Upper lobe of right lung (tissue), 1 donor: ENCODE data around the gene HMG20B. TPM values are rescaled to one million over a fixed set of nuclear protein-coding genes. Genes with fewer than 3 reads are reported as not detected.

Source experiments
- ATAC-seq: fragments of 200-7000 bp; cut with Tn5 transposase; one replicate; pipeline ENCODE4 v1.9.1; 2020; ENCODE audit warnings: mild to moderate bottlenecking, moderate library complexity
- DNase-seq: peaks from one replicate; pipeline ENCODE4 v3.0.0-alpha.2; 2020
- H3K27ac ChIP-seq: fragments of 200-600 bp; one replicate; pipeline ENCODE4 v1.8.0; 2022
- H3K27me3 ChIP-seq: fragments of 200-600 bp; one replicate; pipeline ENCODE4 v1.8.0; 2022; ENCODE audit warnings: mild to moderate bottlenecking
- H3K36me3 ChIP-seq: fragments of 200-600 bp; one replicate; pipeline ENCODE4 v1.8.0; 2022
- H3K4me1 ChIP-seq: fragments of 200-600 bp; one replicate; pipeline ENCODE4 v1.8.0; 2022
- H3K4me3 ChIP-seq: fragments of 200-600 bp; one replicate; pipeline ENCODE4 v1.8.0; 2022; ENCODE audit warnings: mild to moderate bottlenecking
- H3K9me3 ChIP-seq: fragments of 200-600 bp; one replicate; pipeline ENCODE4 v1.8.0; 2022
- CTCF ChIP-seq: fragments of 200-600 bp; IDR thresholded peaks from one replicate; pipeline ENCODE4 v1.8.0; 2022; ENCODE audit warnings: antibody characterized with exemption
- intact Hi-C: fragments of 100-400 bp; cut with DNase I; formaldehyde crosslinking; loops from one replicate; pipeline ENCODE4 v1.11.0; 2022
- long read RNA-seq: library from polyadenylated mRNA; unstranded; transcript quantifications from one replicate; pipeline ENCODE4 v2.0.0, GENCODE V29; 2021
- total RNA-seq: library from RNA; stranded (reverse); fragmentation: NEBNext Ultra II Directional; extraction: Animal tissue kit (Norgen Biotek cat#: 25700); gene quantifications from one replicate; pipeline ENCODE4 v1.2.1, GENCODE V29; 2021
- donor health status: DM: no; HTN: yes; CAD: no; lungs with severe emphysema.

HMG20B gene
- total RNA-seq: 60.0 TPM
- long read RNA-seq, transcript HMG20B-202 (10 exons, 1,596 nt): major isoform, 108 of 168 reads
- long read RNA-seq, partial matches to known transcripts: 39 of 168 reads
- long read RNA-seq, other reads (novel, unspliced or antisense): 20 of 168 reads

- TF ChIP-seq CTCF: no peak
- DNase-seq (no peak), ATAC-seq (no peak)
- peak within 1 kb of the TSS; percentile 74 for H3K27ac ChIP-seq
- no peaks in the 10 kb centered on the region for H3K36me3 ChIP-seq
- intact Hi-C loops: no loop called here
- no peaks in the 10 kb centered on the region for H3K27me3 ChIP-seq
- no peaks in the 10 kb centered on the region for H3K9me3 ChIP-seq
- peaks cover 16% of the 10 kb centered on the region for H3K4me1 ChIP-seq
- H3K4me3 ChIP-seq: peak within 1 kb of the TSS; percentile 79
Observed at GRCh38 chr19:3572855-3573161, at the start of gene HMG20B. HMG20B (plus strand) TSS chr19:3572944; CDS start chr19:3573310, 366 bp downstream.

- H3K27me3 ChIP-seq: no peaks in the 10 kb centered on the region
- intact Hi-C loops: no loop called here
- DNase-seq (no peak), ATAC-seq (no peak)
- H3K36me3 ChIP-seq: peaks cover 56% of the 10 kb centered on the region
- no peaks in the 10 kb centered on the region for H3K4me1 ChIP-seq
- no peak overlapping the region for H3K27ac ChIP-seq
- TF ChIP-seq CTCF: no peak
- H3K4me3 ChIP-seq: no peak overlapping the region
- no peaks in the 10 kb centered on the region for H3K9me3 ChIP-seq
Observed at GRCh38 chr19:3523361-3524077, 49.2 kb upstream of the HMG20B start.

- Histone ChIP-seq H3K4me3 (no peak overlapping the region), H3K27ac (no peak overlapping the region), H3K27me3 (no peaks in the 10 kb centered on the region), H3K9me3 (no peaks in the 10 kb centered on the region), H3K4me1 (no peaks in the 10 kb centered on the region), H3K36me3 (peaks cover 52% of the 10 kb centered on the region)
- intact Hi-C loops: no loop called here
- ATAC-seq: no peak
- no peak for DNase-seq
- no peak for TF ChIP-seq CTCF
Observed at GRCh38 chr19:3524078-3524842, 48.5 kb upstream of the HMG20B start.

- Histone ChIP-seq H3K36me3 (peaks cover 45% of the 10 kb centered on the region), H3K27ac (no peak overlapping the region), H3K9me3 (no peaks in the 10 kb centered on the region), H3K4me3 (no peak overlapping the region), H3K27me3 (no peaks in the 10 kb centered on the region), H3K4me1 (no peaks in the 10 kb centered on the region)
- intact Hi-C loops: no loop called here
- no peak for ATAC-seq
- no peak for TF ChIP-seq CTCF
- no peak for DNase-seq
Observed at GRCh38 chr19:3524904-3525451, 47.8 kb upstream of the HMG20B start.

GRCh38 chr19:3526507-3527237 is 46.1 kb upstream of the HMG20B start:
- no peak for ATAC-seq
- TF ChIP-seq CTCF: no peak
- intact Hi-C loops: no loop called here
- Histone ChIP-seq H3K4me3 (no peak overlapping the region), H3K4me1 (no peaks in the 10 kb centered on the region), H3K9me3 (no peaks in the 10 kb centered on the region), H3K36me3 (peaks cover 57% of the 10 kb centered on the region), H3K27ac (no peak overlapping the region), H3K27me3 (no peaks in the 10 kb centered on the region)
- no peak for DNase-seq
